BLaER1 treated with 17β-estradiol and CSF1 and Interleukin-3, amounts not matched to agents 10 nM and 100 nM (cell line): ENCODE data around the gene ERFL.

Experiments
- H3K27ac ChIP-seq, 11 experiments: shearing (Covaris generic); formaldehyde crosslinking; 2 replicates each; pipeline ENCODE4 v1.8.1; 2022
- H3K27me3 ChIP-seq, 11 experiments: shearing (Covaris generic); formaldehyde crosslinking; 2 replicates each; pipeline ENCODE4 v1.8.1; 2022
- H3K36me3 ChIP-seq, 11 experiments: shearing (Covaris generic); formaldehyde crosslinking; 2 replicates each; pipeline ENCODE4 v1.8.1; 2022
- H3K4me1 ChIP-seq, 10 experiments: shearing (Covaris generic); formaldehyde crosslinking; 2 replicates each; pipeline ENCODE4 v1.8.1; 2022
- H3K4me2 ChIP-seq, 11 experiments: shearing (Covaris generic); formaldehyde crosslinking; 2 replicates each; pipeline ENCODE4 v1.8.1; 2022
- H3K4me3 ChIP-seq, 10 experiments: shearing (Covaris generic); formaldehyde crosslinking; 2 replicates each; pipeline ENCODE4 v1.8.1; 2022
- H3K9ac ChIP-seq, 11 experiments: shearing (Covaris generic); formaldehyde crosslinking; 2 replicates each; pipeline ENCODE4 v1.8.1; 2022
- H3K9me3 ChIP-seq, 11 experiments: shearing (Covaris generic); formaldehyde crosslinking; replicated peaks in 1 of 11; 2 replicates each; pipeline ENCODE4 v1.8.1; 2022
- H4K20me1 ChIP-seq, 11 experiments: shearing (Covaris generic); formaldehyde crosslinking; 2 replicates each; pipeline ENCODE4 v1.8.1; 2022
- Cebpa-rat ChIP-seq, 11 experiments: shearing (Covaris generic); IDR thresholded peaks; 2 replicates each; pipeline ENCODE4 v1.8.1; 2022

ERFL gene

DNA sequence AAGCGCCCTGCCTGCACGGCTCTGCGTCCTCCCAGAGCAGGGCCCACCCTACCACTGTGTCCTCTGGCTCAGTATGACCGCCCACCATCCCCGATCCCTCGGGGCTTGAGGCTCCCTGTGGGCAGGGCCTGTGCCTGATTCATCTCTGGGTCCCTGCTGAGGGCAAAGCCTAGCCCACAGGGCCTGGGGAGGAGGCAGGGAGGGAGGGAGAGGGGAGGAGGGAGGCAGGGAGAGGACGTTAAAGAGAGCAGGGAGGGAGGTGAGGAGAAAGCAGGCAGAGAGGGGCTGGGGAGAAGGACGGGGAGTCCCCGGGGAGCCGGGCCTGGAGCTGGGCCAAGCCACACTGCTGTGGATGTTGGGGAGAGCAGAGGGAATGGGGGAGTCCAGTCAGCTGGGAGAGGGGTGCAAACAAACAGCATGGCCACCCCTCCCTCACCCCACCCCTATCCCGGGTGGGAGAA is 4.0 kb upstream of the ERFL start:
- peaks cover 48 to 76% (median 66%) of the 10 kb centered on the region in 10 experiments for H3K4me1 ChIP-seq
- TF ChIP-seq Cebpa-rat (IDR thresholded peaks at IDR 0.05), result no peak
- H3K4me3 ChIP-seq, result no peak overlapping the region
- H3K36me3 ChIP-seq, result no peaks in the 10 kb centered on the region
- H3K9ac ChIP-seq, result peak overlapping the region in 1 of 11 experiments; percentile 12; a peak in 1 of 22 replicates
- peaks cover 54 to 70% (median 60%) of the 10 kb centered on the region in 11 experiments for H3K27me3 ChIP-seq
- no peaks in the 10 kb centered on the region for H3K9me3 ChIP-seq
- no peak overlapping the region for H3K27ac ChIP-seq
- peaks cover 0 to 4% (median under 1%) of the 10 kb centered on the region in 11 experiments; a peak in 7 of 22 replicates for H4K20me1 ChIP-seq
- peak overlapping the region; percentile 52 to 97 (median 70) for H3K4me2 ChIP-seq

GRCh38 chr19:41930926-41931592 is 2.8 kb upstream of the ERFL start:
- no peak overlapping the region for H3K27ac ChIP-seq
- no peak for TF ChIP-seq Cebpa-rat (IDR thresholded peaks at IDR 0.05)
- H3K27me3 ChIP-seq, result peaks cover 54 to 70% (median 60%) of the 10 kb centered on the region in 11 experiments
- H3K4me3 ChIP-seq, result no peak overlapping the region
- peak overlapping the region; percentile 18 to 97 (median 70); a peak in 20 of 22 replicates for H3K4me2 ChIP-seq
- H4K20me1 ChIP-seq, result peaks cover 0 to 17% (median 5%) of the 10 kb centered on the region in 11 experiments; a peak in 9 of 22 replicates
- no peaks in the 10 kb centered on the region for H3K9me3 ChIP-seq
- H3K36me3 ChIP-seq, result no peaks in the 10 kb centered on the region
- H3K4me1 ChIP-seq, result peaks cover 47 to 75% (median 62%) of the 10 kb centered on the region in 10 experiments
- H3K9ac ChIP-seq, result no peak overlapping the region

GRCh38 chr19:41930322-41930722 is 2.1 kb upstream of the ERFL start:
- H3K4me1 ChIP-seq, result peaks cover 46 to 73% (median 62%) of the 10 kb centered on the region in 10 experiments
- peak overlapping the region in 9 of 11 experiments; percentile 10 to 97 (median 83); a peak in 15 of 22 replicates for H3K4me2 ChIP-seq
- peaks cover 57 to 71% (median 60%) of the 10 kb centered on the region in 11 experiments for H3K27me3 ChIP-seq
- no peak overlapping the region for H3K4me3 ChIP-seq
- peaks cover 0 to 24% (median 5%) of the 10 kb centered on the region in 11 experiments; a peak in 9 of 22 replicates for H4K20me1 ChIP-seq
- no peak overlapping the region for H3K9ac ChIP-seq
- H3K27ac ChIP-seq, result no peak overlapping the region
- H3K36me3 ChIP-seq, result no peaks in the 10 kb centered on the region
- no peaks in the 10 kb centered on the region for H3K9me3 ChIP-seq
- TF ChIP-seq Cebpa-rat (IDR thresholded peaks at IDR 0.05), result no peak

DNA sequence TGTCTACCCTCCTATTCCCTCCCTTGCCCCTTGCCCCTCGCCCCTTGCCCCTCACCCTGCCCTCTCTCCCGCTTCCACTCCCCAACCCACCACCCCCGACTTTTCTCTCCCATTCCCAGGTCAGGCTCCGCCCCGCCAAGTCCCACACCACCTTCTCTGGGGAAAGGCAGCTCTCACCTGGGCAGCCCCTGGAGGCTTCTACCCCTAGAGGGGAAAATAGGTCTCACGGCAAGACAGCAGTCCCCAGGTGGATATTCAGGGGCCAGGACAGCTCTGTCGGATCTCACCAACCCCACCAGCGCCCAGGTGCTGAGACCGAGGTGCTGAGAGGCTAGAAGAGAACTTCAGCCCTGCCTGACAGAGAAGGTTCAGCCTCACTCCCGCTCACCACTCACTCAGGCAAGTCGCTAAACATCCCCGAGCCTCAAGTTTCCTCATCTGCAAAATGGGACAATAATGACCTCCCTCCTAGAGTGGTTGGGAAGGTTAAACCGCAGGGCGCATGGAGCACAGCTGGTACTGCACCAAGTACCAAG is 1.4 kb upstream of the ERFL start:
- Histone ChIP-seq H3K4me3 (no peak overlapping the region), H3K4me2 (peak overlapping the region in 10 of 11 experiments; percentile 83 to 99 (median 96); a peak in 19 of 22 replicates), H3K9ac (0 out of 22 replicates have a peak overlapping the region, but pooled peaks of 1 of the 11 experiments have one; percentile 73), H3K36me3 (no peaks in the 10 kb centered on the region), H3K4me1 (peaks cover 39 to 67% (median 56%) of the 10 kb centered on the region in 10 experiments), H3K27ac (no peak overlapping the region), H4K20me1 (peaks cover 0 to 24% (median 5%) of the 10 kb centered on the region in 11 experiments; a peak in 10 of 22 replicates), H3K27me3 (peaks cover 60 to 73% (median 63%) of the 10 kb centered on the region in 11 experiments), H3K9me3 (no peaks in the 10 kb centered on the region)
- TF ChIP-seq Cebpa-rat (IDR thresholded peaks at IDR 0.05), result no peak

DNA sequence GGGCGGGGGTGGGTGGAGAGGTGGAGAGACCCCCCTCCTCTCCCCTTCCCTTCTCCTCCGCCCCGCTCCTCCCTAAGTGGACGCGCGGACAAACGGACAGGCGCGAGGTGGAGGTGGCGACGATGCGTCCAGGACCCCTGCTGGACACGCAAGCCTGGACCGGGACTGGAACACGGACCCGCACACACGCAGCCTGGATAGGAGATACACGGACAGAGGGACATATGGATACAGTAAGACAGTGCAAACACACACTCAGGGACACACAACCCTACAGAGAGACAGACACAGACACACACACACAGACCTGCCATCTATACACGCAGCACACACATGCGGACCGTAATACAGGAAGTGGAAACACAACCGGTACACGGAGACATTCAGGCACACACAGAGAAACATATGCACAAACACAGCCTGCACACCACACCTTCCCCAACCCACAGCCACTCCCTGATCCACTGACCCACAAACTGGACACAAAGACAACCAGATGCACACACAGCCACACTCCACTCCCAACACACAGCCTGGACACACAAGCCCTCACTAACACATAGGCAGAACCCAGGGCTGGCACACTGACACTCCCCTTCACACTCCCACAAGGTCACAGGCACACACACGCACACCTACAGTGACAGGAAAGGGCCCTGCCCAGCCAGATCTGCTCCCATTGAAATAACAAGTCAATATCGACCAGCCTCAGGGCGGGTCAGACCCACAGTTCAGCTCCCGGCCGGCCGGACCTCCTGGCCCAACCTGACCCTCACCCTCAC is 696 bp upstream of the ERFL start:
- H3K4me2 ChIP-seq, result peak overlapping the region; percentile 83 to 99 (median 97)
- H3K9me3 ChIP-seq, result no peaks in the 10 kb centered on the region
- peak overlapping the region; percentile 54 to 75 (median 64) for H3K4me3 ChIP-seq
- H3K36me3 ChIP-seq, result no peaks in the 10 kb centered on the region
- TF ChIP-seq Cebpa-rat (IDR thresholded peaks at IDR 0.05), result no peak
- no peak overlapping the region for H3K27ac ChIP-seq
- peaks cover 67 to 80% (median 69%) of the 10 kb centered on the region in 11 experiments for H3K27me3 ChIP-seq
- H4K20me1 ChIP-seq, result peaks cover 0 to 24% (median 5%) of the 10 kb centered on the region in 11 experiments; a peak in 10 of 22 replicates
- peak overlapping the region in 9 of 11 experiments; percentile 51 to 73 (median 68); a peak in 16 of 22 replicates for H3K9ac ChIP-seq
- peaks cover 33 to 60% (median 49%) of the 10 kb centered on the region in 10 experiments for H3K4me1 ChIP-seq

GRCh38 chr19:41927497-41928192 is 604 bp downstream of the ERFL start:
- peak overlapping the region; percentile 83 to 99 (median 97) for H3K4me2 ChIP-seq
- no peak overlapping the region for H3K27ac ChIP-seq
- H3K9me3 ChIP-seq, result no peaks in the 10 kb centered on the region
- peaks cover 22 to 49% (median 38%) of the 10 kb centered on the region in 10 experiments for H3K4me1 ChIP-seq
- peak overlapping the region; percentile 54 to 75 (median 64) for H3K4me3 ChIP-seq
- no peak for TF ChIP-seq Cebpa-rat (IDR thresholded peaks at IDR 0.05)
- H3K27me3 ChIP-seq, result peaks cover 74 to 88% (median 77%) of the 10 kb centered on the region in 11 experiments
- peak overlapping the region in 9 of 11 experiments; percentile 56 to 73 (median 69); a peak in 11 of 22 replicates for H3K9ac ChIP-seq
- H4K20me1 ChIP-seq, result peaks cover 0 to 28% (median 5%) of the 10 kb centered on the region in 11 experiments; a peak in 11 of 22 replicates
- H3K36me3 ChIP-seq, result no peaks in the 10 kb centered on the region

DNA sequence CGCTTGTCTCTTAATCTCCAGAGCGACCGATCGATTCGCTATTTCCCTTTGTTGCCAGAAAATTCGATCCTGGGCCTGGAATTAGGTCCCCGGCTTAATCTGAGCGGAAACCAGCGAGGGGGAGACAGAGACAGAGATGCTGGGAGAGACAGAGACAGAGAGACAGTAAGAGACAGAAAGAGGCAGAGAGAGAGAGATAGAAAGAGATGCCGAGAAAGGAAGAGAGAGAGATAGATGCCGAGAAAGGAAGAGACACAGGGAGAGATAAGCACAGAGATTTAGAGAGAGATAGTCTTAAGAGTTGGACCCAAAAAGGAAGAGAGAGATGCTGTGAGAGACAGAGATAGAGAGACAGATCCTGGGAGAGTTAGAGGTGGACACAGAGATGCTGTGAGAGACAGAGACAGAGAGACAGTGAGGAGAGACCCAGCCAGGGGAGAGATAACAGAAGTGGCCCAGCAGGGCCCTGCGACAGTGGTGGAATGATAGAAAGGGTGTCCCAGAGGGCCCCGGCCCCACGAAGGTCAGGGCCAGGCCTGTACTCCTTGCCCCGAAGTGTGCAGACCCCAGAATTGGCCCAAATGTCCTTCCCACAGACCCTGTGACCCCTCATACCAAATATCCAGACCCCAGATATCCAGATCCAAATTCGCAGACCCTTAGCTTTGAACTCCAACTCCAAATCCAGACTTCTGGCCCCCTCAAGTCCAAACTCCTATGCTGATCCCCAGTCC is 1.3 kb downstream of the ERFL start:
- H3K9ac ChIP-seq, result no peak overlapping the region
- H3K36me3 ChIP-seq, result no peaks in the 10 kb centered on the region
- TF ChIP-seq Cebpa-rat (IDR thresholded peaks at IDR 0.05), result no peak
- H3K4me3 ChIP-seq, result 0 out of 20 replicates have a peak overlapping the region, but pooled peaks of 1 of the 10 experiments have one; percentile 64
- no peak overlapping the region for H3K27ac ChIP-seq
- no peaks in the 10 kb centered on the region for H3K9me3 ChIP-seq
- H3K27me3 ChIP-seq, result peaks cover 82 to 93% (median 84%) of the 10 kb centered on the region in 11 experiments
- H3K4me1 ChIP-seq, result peaks cover 22 to 47% (median 37%) of the 10 kb centered on the region in 10 experiments
- H3K4me2 ChIP-seq, result peak overlapping the region in 5 of 11 experiments; percentile 34 to 99 (median 61); a peak in 7 of 22 replicates
- H4K20me1 ChIP-seq, result peaks cover 0 to 29% (median 5%) of the 10 kb centered on the region in 11 experiments; a peak in 11 of 22 replicates
